Gastrocnemius medialis (tissue), 4 donors: Measurements from ENCODE around the gene ARHGAP15.

Experiments
- POLR2A ChIP-seq, 2 donors: fragments of 450-650 bp; IDR thresholded peaks; one replicate each; pipeline ENCODE4 v1.6.1; 2017; ENCODE audit warnings: antibody characterized with exemption in 2 of 2, mild to moderate bottlenecking in 2 of 2, moderate library complexity in 2 of 2
- TF ChIP-seq, protein P1 (sequence below), 5 experiments: fragments of 450-650 bp in 3 of 5; fragments of 200-600 bp in 2 of 5; sonication (generic) in 2 of 5; IDR thresholded peaks in 4 of 5; conservative IDR thresholded peaks in 1 of 5; 1 replicate in 4 of 5; 2 replicates in 1 of 5; pipeline ENCODE4 v1.5.1; 2016 to 2019; ENCODE audit warnings: antibody characterized with exemption in 5 of 5, mild to moderate bottlenecking in 3 of 5, moderate library complexity in 3 of 5

DNA sequence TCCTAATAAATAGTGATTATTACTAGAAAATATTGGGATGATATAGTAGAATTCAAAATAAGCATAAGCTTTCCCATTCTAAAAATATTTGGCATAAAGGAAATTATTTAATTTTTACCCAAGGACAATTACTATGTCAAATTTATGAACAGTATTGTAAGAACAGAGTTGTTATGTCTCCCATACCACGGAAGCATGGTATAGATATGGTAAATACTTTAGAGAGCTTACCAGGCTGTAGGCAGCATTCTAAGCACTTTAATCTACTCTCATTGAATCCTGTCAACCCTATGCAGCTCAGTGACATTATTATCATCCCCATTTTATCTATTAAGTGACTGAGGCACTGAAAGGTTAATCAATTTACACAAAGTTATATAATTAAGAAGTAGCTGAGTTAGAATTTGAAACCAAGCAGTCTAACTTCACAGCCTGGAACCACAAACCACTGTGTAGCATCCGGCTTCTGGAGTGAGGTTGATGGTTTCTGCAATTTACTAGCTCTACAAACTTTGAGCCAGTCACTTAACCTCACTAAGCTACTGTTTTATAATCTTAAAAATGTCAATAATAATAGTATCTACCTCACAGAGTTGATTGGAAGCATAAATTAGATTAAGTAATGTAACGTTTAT is 323.7 kb downstream of the ARHGAP15 start:
- TF ChIP-seq, protein P1, sequence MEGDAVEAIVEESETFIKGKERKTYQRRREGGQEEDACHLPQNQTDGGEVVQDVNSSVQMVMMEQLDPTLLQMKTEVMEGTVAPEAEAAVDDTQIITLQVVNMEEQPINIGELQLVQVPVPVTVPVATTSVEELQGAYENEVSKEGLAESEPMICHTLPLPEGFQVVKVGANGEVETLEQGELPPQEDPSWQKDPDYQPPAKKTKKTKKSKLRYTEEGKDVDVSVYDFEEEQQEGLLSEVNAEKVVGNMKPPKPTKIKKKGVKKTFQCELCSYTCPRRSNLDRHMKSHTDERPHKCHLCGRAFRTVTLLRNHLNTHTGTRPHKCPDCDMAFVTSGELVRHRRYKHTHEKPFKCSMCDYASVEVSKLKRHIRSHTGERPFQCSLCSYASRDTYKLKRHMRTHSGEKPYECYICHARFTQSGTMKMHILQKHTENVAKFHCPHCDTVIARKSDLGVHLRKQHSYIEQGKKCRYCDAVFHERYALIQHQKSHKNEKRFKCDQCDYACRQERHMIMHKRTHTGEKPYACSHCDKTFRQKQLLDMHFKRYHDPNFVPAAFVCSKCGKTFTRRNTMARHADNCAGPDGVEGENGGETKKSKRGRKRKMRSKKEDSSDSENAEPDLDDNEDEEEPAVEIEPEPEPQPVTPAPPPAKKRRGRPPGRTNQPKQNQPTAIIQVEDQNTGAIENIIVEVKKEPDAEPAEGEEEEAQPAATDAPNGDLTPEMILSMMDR (IDR thresholded peaks at IDR 0.05 in 4 of 5, conservative IDR thresholded peaks at IDR 0.05 in 1 of 5) = no peak
- no peak for TF ChIP-seq POLR2A (IDR thresholded peaks at IDR 0.05)
